ENCODE measurements around the gene IL32.

IL32 gene

GRCh38 chr16:3092501-3092941, 27.1 kb downstream of the IL32 start:
- Histone ChIP-seq H3F3A (ENCODE audit: insufficient read depth, low read length) (peaks cover 8% of the 10 kb centered on the region; the same call in 1 of the 2 replicates), H2AFZ (ENCODE audit: low read length) (no peak overlapping the region), H3K27ac (ENCODE audit: low read length) (no peak overlapping the region), H3K27me3 (replicated peaks; ENCODE audit: insufficient read depth, low read length) (peaks cover 55% of the 10 kb centered on the region), H3K79me2 (ENCODE audit: low read length) (no peaks in the 10 kb centered on the region), H3K4me2 (ENCODE audit: low read depth, low read length) (no peak overlapping the region), H3K36me3 (replicated peaks; ENCODE audit: insufficient read depth, low read length) (no peaks in the 10 kb centered on the region), H3K9me2 (replicated peaks; ENCODE audit: insufficient read depth, low read length) (no peaks in the 10 kb centered on the region), H4K20me1 (ENCODE audit: insufficient read depth, low read length) (no peaks in the 10 kb centered on the region), H3K9ac (ENCODE audit: low read length) (no peak overlapping the region), H3K4me1 (ENCODE audit: low read length) (peaks cover 10% of the 10 kb centered on the region), H3K9me3 (replicated peaks; ENCODE audit: insufficient read depth, low read length) (no peaks in the 10 kb centered on the region), H3K4me3 (ENCODE audit: low read length) (no peak overlapping the region)
- TF ChIP-seq EZH2 (optimal IDR thresholded peaks at IDR 0.05; ENCODE audit: low read depth, low read length) (no peak), EZH2phosphoT487 (IDR thresholded peaks at IDR 0.05; ENCODE audit: low read length) (no peak), CTCF (IDR thresholded peaks at IDR 0.05; ENCODE audit: low read length) (no peak)
- DNase-seq, result no peak

- peak; percentile 54 for DNase-seq
- no peak overlapping the region for H3K4me3 ChIP-seq (ENCODE audit: low read length)
- H3K9me3 ChIP-seq (replicated peaks; ENCODE audit: insufficient read depth, low read length), result no peaks in the 10 kb centered on the region
- no peak overlapping the region for H3K4me2 ChIP-seq (ENCODE audit: low read depth, low read length)
- no peak for TF ChIP-seq EZH2phosphoT487 (IDR thresholded peaks at IDR 0.05; ENCODE audit: low read length)
- peak; percentile 68 for TF ChIP-seq CTCF (IDR thresholded peaks at IDR 0.05; ENCODE audit: low read length)
- H3K4me1 ChIP-seq (ENCODE audit: low read length), result peaks cover 10% of the 10 kb centered on the region
- no peak overlapping the region for H2AFZ ChIP-seq (ENCODE audit: low read length)
- H3K9ac ChIP-seq (ENCODE audit: low read length), result no peak overlapping the region
- no peaks in the 10 kb centered on the region for H3K36me3 ChIP-seq (replicated peaks; ENCODE audit: insufficient read depth, low read length)
- H4K20me1 ChIP-seq (ENCODE audit: insufficient read depth, low read length), result no peaks in the 10 kb centered on the region
- H3K79me2 ChIP-seq (ENCODE audit: low read length), result no peaks in the 10 kb centered on the region
- H3K27me3 ChIP-seq (replicated peaks; ENCODE audit: insufficient read depth, low read length), result peaks cover 58% of the 10 kb centered on the region
- peaks cover 8% of the 10 kb centered on the region; the same call in 1 of the 2 replicates for H3F3A ChIP-seq (ENCODE audit: insufficient read depth, low read length)
- no peaks in the 10 kb centered on the region for H3K9me2 ChIP-seq (replicated peaks; ENCODE audit: insufficient read depth, low read length)
- H3K27ac ChIP-seq (ENCODE audit: low read length), result peak overlapping the region; percentile 11; the same call in 1 of the 2 replicates
Observed at GRCh38 chr16:3094289-3095027, 29.0 kb downstream of the IL32 start.

GRCh38 chr16:3095869-3096268, 30.4 kb downstream of the IL32 start:
- Histone ChIP-seq H3F3A (ENCODE audit: insufficient read depth, low read length) (peaks cover 12% of the 10 kb centered on the region; the same call in 1 of the 2 replicates), H3K9me2 (replicated peaks; ENCODE audit: insufficient read depth, low read length) (no peaks in the 10 kb centered on the region), H3K4me1 (ENCODE audit: low read length) (peaks cover 19% of the 10 kb centered on the region), H3K9me3 (replicated peaks; ENCODE audit: insufficient read depth, low read length) (no peaks in the 10 kb centered on the region), H4K20me1 (ENCODE audit: insufficient read depth, low read length) (no peaks in the 10 kb centered on the region), H3K27me3 (replicated peaks; ENCODE audit: insufficient read depth, low read length) (peaks cover 49% of the 10 kb centered on the region), H3K9ac (ENCODE audit: low read length) (no peak overlapping the region), H3K4me2 (ENCODE audit: low read depth, low read length) (0 out of 2 replicates have a peak overlapping the region, but pooled peaks have one; percentile 5), H3K79me2 (ENCODE audit: low read length) (no peaks in the 10 kb centered on the region), H3K36me3 (replicated peaks; ENCODE audit: insufficient read depth, low read length) (no peaks in the 10 kb centered on the region), H2AFZ (ENCODE audit: low read length) (no peak overlapping the region), H3K27ac (ENCODE audit: low read length) (no peak overlapping the region), H3K4me3 (ENCODE audit: low read length) (no peak overlapping the region)
- DNase-seq, result peak; percentile 70
- peak; percentile 41 for TF ChIP-seq CTCF (IDR thresholded peaks at IDR 0.05; ENCODE audit: low read length)
- TF ChIP-seq EZH2 (optimal IDR thresholded peaks at IDR 0.05; ENCODE audit: low read depth, low read length), result no peak
- TF ChIP-seq EZH2phosphoT487 (IDR thresholded peaks at IDR 0.05; ENCODE audit: low read length), result no peak
